Left ventricle myocardium inferior (tissue), 1 donor: ENCODE measurements around the gene GHRH. TPM values are rescaled to one million over a fixed set of nuclear protein-coding genes. Genes with fewer than 3 reads are reported as not detected.

ENCODE experiments used
- DNase-seq: peaks from one replicate; pipeline ENCODE4 v3.0.0-alpha.2; 2020
- H3K27ac ChIP-seq: fragments of 200-600 bp; replicated peaks from 2 replicates; pipeline ENCODE4 v1.8.0; 2021
- H3K27me3 ChIP-seq: fragments of 200-600 bp; 2 replicates; pipeline ENCODE4 v1.8.0; 2021; ENCODE audit warnings: low read depth
- H3K36me3 ChIP-seq: fragments of 200-600 bp; 2 replicates; pipeline ENCODE4 v1.8.0; 2021
- H3K4me1 ChIP-seq: fragments of 200-600 bp; 2 replicates; pipeline ENCODE4 v1.8.0; 2021
- H3K4me3 ChIP-seq: fragments of 200-600 bp; 2 replicates; pipeline ENCODE4 v1.8.0; 2021; ENCODE audit warnings: mild to moderate bottlenecking, moderate library complexity
- H3K9me3 ChIP-seq: fragments of 200-600 bp; replicated peaks from 2 replicates; pipeline ENCODE4 v1.8.0; 2021
- CTCF ChIP-seq: fragments of 200-600 bp; IDR thresholded peaks from 2 replicates; pipeline ENCODE4 v1.8.0; 2021; ENCODE audit warnings: antibody characterized with exemption, mild to moderate bottlenecking, borderline replicate concordance
- intact Hi-C: fragments of 100-400 bp; cut with micrococcal nuclease; formaldehyde crosslinking; loops from one replicate; pipeline ENCODE4 v1.11.0; 2022
- total RNA-seq: library from RNA; stranded (reverse); fragmentation: NEBNext Ultra II Directional; extraction: Animal tissue kit (Norgen Biotek cat#: 25700); gene quantifications from one replicate; pipeline ENCODE4 v1.2.1, GENCODE V29; 2021
- donor health status: DM: no; HTN: yes; CAD: no; lungs with severe emphysema.

Gene GHRH
- total RNA-seq, 1 donor from 2014 or later: 0.93 TPM

GRCh38 chr20:37246736-37247135 lies 14.9 kb downstream of the GHRH start:
- intact Hi-C loops: no loop called here

GRCh38 chr20:37245216-37246150 lies 16.1 kb downstream of the GHRH start:
- Histone ChIP-seq H3K27me3 (no peaks in the 10 kb centered on the region), H3K36me3 (peaks cover 28% of the 10 kb centered on the region), H3K4me3 (no peak overlapping the region), H3K4me1 (peaks cover 18% of the 10 kb centered on the region), H3K27ac (no peak overlapping the region), H3K9me3 (no peaks in the 10 kb centered on the region)
- no peak for TF ChIP-seq CTCF
- DNase-seq: no peak
- intact Hi-C loops: no loop called here

More at GRCh38 chr20:37246736-37247135, 14.9 kb downstream of the GHRH start:
- peaks cover 18% of the 10 kb centered on the region for H3K4me1 ChIP-seq
- H3K36me3 ChIP-seq: peaks cover 15% of the 10 kb centered on the region
- H3K27me3 ChIP-seq: no peaks in the 10 kb centered on the region
- no peak overlapping the region for H3K4me3 ChIP-seq
- no peak for DNase-seq
- no peak for TF ChIP-seq CTCF
- H3K9me3 ChIP-seq: no peaks in the 10 kb centered on the region
- no peak overlapping the region for H3K27ac ChIP-seq

GRCh38 chr20:37244572-37244957 lies 17.0 kb downstream of the GHRH start:
- intact Hi-C loops: no loop called here
- no peak for TF ChIP-seq CTCF
- Histone ChIP-seq H3K27me3 (no peaks in the 10 kb centered on the region), H3K27ac (peak overlapping the region; percentile 79), H3K36me3 (peaks cover 28% of the 10 kb centered on the region), H3K9me3 (no peaks in the 10 kb centered on the region), H3K4me3 (no peak overlapping the region), H3K4me1 (peaks cover 18% of the 10 kb centered on the region)
- DNase-seq: no peak

GRCh38 chr20:37243937-37244571 lies 17.6 kb downstream of the GHRH start:
- H3K4me3 ChIP-seq: no peak overlapping the region
- peak; percentile 66 for DNase-seq
- intact Hi-C loops: no loop called here
- H3K4me1 ChIP-seq: peaks cover 21% of the 10 kb centered on the region
- no peaks in the 10 kb centered on the region for H3K9me3 ChIP-seq
- TF ChIP-seq CTCF: no peak
- H3K36me3 ChIP-seq: peaks cover 28% of the 10 kb centered on the region
- no peaks in the 10 kb centered on the region for H3K27me3 ChIP-seq
- H3K27ac ChIP-seq: peak overlapping the region; percentile 79

GRCh38 chr20:37243076-37243936 lies 18.3 kb downstream of the GHRH start:
- H3K27ac ChIP-seq: peak overlapping the region; percentile 79
- H3K9me3 ChIP-seq: no peaks in the 10 kb centered on the region
- H3K27me3 ChIP-seq: no peaks in the 10 kb centered on the region
- H3K4me1 ChIP-seq: peaks cover 28% of the 10 kb centered on the region
- DNase-seq: no peak
- TF ChIP-seq CTCF: no peak
- no peak overlapping the region for H3K4me3 ChIP-seq
- intact Hi-C loops: no loop called here
- H3K36me3 ChIP-seq: peaks cover 34% of the 10 kb centered on the region
